ENCODE results near the gene BGN.

The BGN gene

GRCh38 chrX:153488231-153488914 lies 6.4 kb upstream of the BGN start:
- POLR2A ChIA-PET, result no interaction called here
- TF ChIP-seq ZIC2 (tag by site-specific recombination; IDR thresholded peaks at IDR 0.05), result peak; percentile 41; the same call in 1 of the 2 replicates
- no peak for TF ChIP-seq FEZF1 (tag by site-specific recombination; IDR thresholded peaks at IDR 0.05)
- TF ChIP-seq EGR2 (tag by site-specific recombination; IDR thresholded peaks at IDR 0.05; ENCODE audit: low read depth), result peak; percentile 53
- peak; percentile 67 for TF ChIP-seq ZFHX2 (tag by site-specific recombination; conservative IDR thresholded peaks at IDR 0.05)
- no peak overlapping the region for H3K27ac ChIP-seq (ENCODE audit: extremely low read depth, low read depth, low read length)

DNA sequence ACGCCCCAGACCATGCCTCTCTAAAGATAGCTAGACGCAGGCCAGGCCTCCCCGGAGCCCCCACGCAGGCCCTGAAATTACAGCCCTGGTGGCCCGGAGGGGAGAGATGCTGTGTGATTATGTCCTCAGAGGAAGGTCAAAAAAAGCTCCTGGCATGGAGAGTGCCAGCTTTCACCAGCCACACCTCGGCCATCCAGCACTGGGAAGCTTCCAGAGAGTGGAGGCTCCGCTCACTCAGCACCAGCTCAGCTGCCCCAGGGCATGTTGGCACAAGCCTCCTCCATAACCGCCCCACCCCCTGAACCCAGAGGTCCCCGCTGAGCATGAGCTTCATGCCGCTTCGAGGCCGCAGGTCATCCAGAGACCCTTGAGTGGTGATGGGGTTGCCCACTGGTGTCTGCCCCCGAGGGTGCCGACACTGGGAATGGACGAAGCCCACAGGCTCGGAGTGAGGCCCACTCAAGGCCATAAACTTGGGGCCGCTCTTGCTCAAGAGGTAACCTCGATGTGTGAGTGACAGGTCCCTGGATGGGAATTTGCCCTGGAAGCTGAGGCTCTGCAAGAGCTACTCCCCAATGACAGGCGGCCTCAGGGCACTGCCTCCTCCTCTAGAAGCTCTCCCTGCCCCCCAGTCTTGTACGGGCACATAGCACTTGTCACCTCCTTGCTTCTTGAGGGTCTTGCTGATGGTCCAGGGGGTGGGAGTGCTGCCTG lies 4.4 kb upstream of the BGN start:
- ChIA-PET CTCF (interaction anchor here (0.5 to 5.3 kb wide), 5 partner anchors 16 to 64 kb away, joined by 4 to 30 read pairs (median 5); partner anchors contain the start of gene HAUS7), POLR2A (no interaction called here)
- no peaks in the 10 kb centered on the region for H3K9me3 ChIP-seq (ENCODE audit: control insufficient read depth, insufficient read depth, low read depth, low read length)
- H3K4me1 ChIP-seq (ENCODE audit: control insufficient read depth, insufficient read depth, low read length), result no peaks in the 10 kb centered on the region
- H3K4me3 ChIP-seq (ENCODE audit: low read depth, low read length), result no peak overlapping the region
- TF ChIP-seq SETDB1 (IDR thresholded peaks at IDR 0.05; ENCODE audit: insufficient read length, low read length) (no peak), PBX3 (CRISPR knock-in tag; IDR thresholded peaks at IDR 0.05) (0 out of 2 replicates have a peak, but pooled peaks have one; percentile 34)
- no peak overlapping the region for H3K27ac ChIP-seq (ENCODE audit: extremely low read depth, low read depth, low read length)
- no peaks in the 10 kb centered on the region for H3K36me3 ChIP-seq (ENCODE audit: control insufficient read depth in 2 of 2, insufficient read depth in 1 of 2, low read length in 2 of 2)

More at GRCh38 chrX:153488231-153488914, 6.4 kb upstream of the BGN start:
- H3K4me3 ChIP-seq (ENCODE audit: low read depth, low read length), result no peak overlapping the region
- CTCF ChIA-PET, result interaction anchor here (5.3 kb wide), 1 partner anchor 18 kb away, joined by 30 read pairs; no protein-coding TSS in a partner anchor
- no peaks in the 10 kb centered on the region for H3K4me1 ChIP-seq (ENCODE audit: control insufficient read depth, insufficient read depth, low read length)
- H3K9me3 ChIP-seq (ENCODE audit: control insufficient read depth, insufficient read depth, low read depth, low read length), result no peaks in the 10 kb centered on the region
- H3K36me3 ChIP-seq (ENCODE audit: control insufficient read depth in 2 of 2, insufficient read depth in 1 of 2, low read length in 2 of 2), result no peaks in the 10 kb centered on the region

GRCh38 chrX:153491351-153491914 lies 3.3 kb upstream of the BGN start:
- CTCF ChIA-PET, result interaction anchor here (0.7 to 5.3 kb wide), 5 partner anchors 15 to 175 kb away, joined by 3 to 30 read pairs (median 5); partner anchors contain the start of gene HAUS7
- TF ChIP-seq HIC1 (tag by site-specific recombination; IDR thresholded peaks at IDR 0.05) (no peak), GFI1B (tag by site-specific recombination; IDR thresholded peaks at IDR 0.05) (no peak), IKZF3 (tag by site-specific recombination; IDR thresholded peaks at IDR 0.05) (no peak), ZNF76 (tag by site-specific recombination; IDR thresholded peaks at IDR 0.05; ENCODE audit: borderline replicate concordance, low read depth) (no peak), ZNF37A (tag by site-specific recombination; IDR thresholded peaks at IDR 0.05) (no peak), SP2 (tag by site-specific recombination; IDR thresholded peaks at IDR 0.05) (no peak), ZNF664 (tag by site-specific recombination; IDR thresholded peaks at IDR 0.05) (no peak), ZNF114 (tag by site-specific recombination; IDR thresholded peaks at IDR 0.05) (no peak), REPIN1 (tag by site-specific recombination; IDR thresholded peaks at IDR 0.05; ENCODE audit: low read depth) (no peak)
- TF ChIP-seq, protein P1, sequence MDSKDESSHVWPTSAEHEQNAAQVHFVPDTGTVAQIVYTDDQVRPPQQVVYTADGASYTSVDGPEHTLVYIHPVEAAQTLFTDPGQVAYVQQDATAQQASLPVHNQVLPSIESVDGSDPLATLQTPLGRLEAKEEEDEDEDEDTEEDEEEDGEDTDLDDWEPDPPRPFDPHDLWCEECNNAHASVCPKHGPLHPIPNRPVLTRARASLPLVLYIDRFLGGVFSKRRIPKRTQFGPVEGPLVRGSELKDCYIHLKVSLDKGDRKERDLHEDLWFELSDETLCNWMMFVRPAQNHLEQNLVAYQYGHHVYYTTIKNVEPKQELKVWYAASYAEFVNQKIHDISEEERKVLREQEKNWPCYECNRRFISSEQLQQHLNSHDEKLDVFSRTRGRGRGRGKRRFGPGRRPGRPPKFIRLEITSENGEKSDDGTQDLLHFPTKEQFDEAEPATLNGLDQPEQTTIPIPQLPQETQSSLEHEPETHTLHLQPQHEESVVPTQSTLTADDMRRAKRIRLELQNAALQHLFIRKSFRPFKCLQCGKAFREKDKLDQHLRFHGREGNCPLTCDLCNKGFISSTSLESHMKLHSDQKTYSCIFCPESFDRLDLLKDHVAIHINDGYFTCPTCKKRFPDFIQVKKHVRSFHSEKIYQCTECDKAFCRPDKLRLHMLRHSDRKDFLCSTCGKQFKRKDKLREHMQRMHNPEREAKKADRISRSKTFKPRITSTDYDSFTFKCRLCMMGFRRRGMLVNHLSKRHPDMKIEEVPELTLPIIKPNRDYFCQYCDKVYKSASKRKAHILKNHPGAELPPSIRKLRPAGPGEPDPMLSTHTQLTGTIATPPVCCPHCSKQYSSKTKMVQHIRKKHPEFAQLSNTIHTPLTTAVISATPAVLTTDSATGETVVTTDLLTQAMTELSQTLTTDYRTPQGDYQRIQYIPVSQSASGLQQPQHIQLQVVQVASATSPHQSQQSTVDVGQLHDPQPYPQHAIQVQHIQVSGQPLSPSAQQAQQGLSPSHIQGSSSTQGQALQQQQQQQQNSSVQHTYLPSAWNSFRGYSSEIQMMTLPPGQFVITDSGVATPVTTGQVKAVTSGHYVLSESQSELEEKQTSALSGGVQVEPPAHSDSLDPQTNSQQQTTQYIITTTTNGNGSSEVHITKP (tag by site-specific recombination; IDR thresholded peaks at IDR 0.05), result no peak
- POLR2A ChIA-PET, result interaction anchor here (0.6 kb wide), 1 partner anchor 21 kb away, joined by 3 read pairs; no protein-coding TSS in a partner anchor
- H3K4me3 ChIP-seq (ENCODE audit: low read depth, low read length), result no peak overlapping the region
- H3K36me3 ChIP-seq (ENCODE audit: control insufficient read depth in 2 of 2, insufficient read depth in 1 of 2, low read length in 2 of 2), result no peaks in the 10 kb centered on the region
- no peaks in the 10 kb centered on the region for H3K4me1 ChIP-seq (ENCODE audit: control insufficient read depth, insufficient read depth, low read length)
- no peaks in the 10 kb centered on the region for H3K9me3 ChIP-seq (ENCODE audit: control insufficient read depth, insufficient read depth, low read depth, low read length)
- H3K27ac ChIP-seq (ENCODE audit: extremely low read depth, low read depth, low read length), result no peak overlapping the region
